ENCODE data around the gene TTC28. TPM values are rescaled to one million over a fixed set of nuclear protein-coding genes. Genes with fewer than 3 reads are reported as not detected.
"Not testable (repeated sequence)": the region's sequence is repeated elsewhere in the genome, so short reads cannot be mapped to it uniquely, and the experiment has no call there.

The TTC28 gene
- total RNA-seq, 1 donor from 2014 or later = 46.2 TPM

DNA sequence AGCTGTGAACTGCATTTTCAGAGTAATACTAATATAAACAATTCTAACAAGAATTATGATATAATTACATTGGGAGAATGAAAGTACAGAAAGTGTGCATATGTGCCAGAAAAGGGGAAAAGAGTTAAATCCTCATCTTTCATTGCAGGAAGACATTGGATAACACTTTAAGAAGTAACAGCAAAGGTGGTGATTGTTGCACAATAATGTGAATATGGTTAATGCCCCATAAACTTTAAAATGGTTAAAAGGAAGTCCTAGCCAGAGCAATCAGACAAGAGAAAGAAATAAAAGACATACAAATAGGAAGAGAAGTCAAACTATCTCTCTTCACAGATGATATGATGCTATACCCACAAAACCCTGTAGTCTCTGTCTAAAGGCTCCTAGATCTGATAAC is 111.5 kb downstream of the TTC28 start:
- Histone ChIP-seq H3F3A (ENCODE audit: low read depth) (peaks cover 7% of the 10 kb centered on the region), H3K27me3 (no peaks in the 10 kb centered on the region), H3K79me2 (ENCODE audit: low read depth) (peaks cover 9% of the 10 kb centered on the region), H4K20me1 (ENCODE audit: low read depth) (peaks cover 9% of the 10 kb centered on the region), H3K27ac (no peak overlapping the region), H3K4me2 (no peak overlapping the region), H3K36me3 (no peaks in the 10 kb centered on the region), H3K9me3 (ENCODE audit: low read depth) (no peaks in the 10 kb centered on the region), H3K9ac (no peak overlapping the region), H3K4me1 (no peaks in the 10 kb centered on the region), H2AFZ (replicated peaks) (no peak overlapping the region), H3K4me3 (no peak overlapping the region)
- Mint-ChIP-seq H3K4me3 (no peak overlapping the region), H3K27me3 (ENCODE audit: insufficient read depth, low read depth) (no peaks in the 10 kb centered on the region), H3K36me3 (peaks cover 14% of the 10 kb centered on the region), H3K27ac (no peak overlapping the region), H3K4me1 (no peaks in the 10 kb centered on the region), H3K9me3 (peaks cover 6% of the 10 kb centered on the region)
- TF ChIP-seq EZH2phosphoT487 (IDR thresholded peaks at IDR 0.05) (no peak), EZH2 (IDR thresholded peaks at IDR 0.05) (no peak)
- no peak for DNase-seq (ENCODE audit: low spot score)

DNA sequence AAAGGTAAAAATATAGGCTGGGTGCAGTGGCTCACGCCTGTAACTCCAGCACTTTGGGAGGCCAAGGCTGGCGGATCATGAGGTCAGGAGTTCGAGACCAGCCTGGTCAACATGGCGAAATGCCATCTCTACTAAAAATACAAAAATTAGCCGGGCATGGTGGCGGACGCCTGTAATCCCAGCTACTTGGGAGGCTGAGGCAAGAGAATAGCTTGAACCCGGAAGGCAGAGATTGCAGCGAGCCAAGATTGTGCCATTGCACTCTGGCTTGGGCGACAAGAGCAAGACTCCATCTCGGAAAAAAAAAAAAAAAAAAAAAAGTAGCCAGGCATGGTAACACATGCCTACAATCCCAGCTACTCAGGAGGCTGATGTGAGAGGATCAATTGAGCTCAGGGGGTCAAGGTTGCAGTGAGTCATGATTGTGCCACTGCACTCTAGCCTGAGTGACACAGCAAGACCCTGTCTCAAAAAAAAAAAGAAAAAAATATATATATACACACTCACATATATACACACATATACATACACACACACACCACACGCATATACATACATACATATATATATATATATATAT is 112.6 kb downstream of the TTC28 start:
- H3K4me1 Mint-ChIP-seq; H3K36me3 ChIP-seq; H3K4me2 ChIP-seq; H3K27me3 ChIP-seq; H3K9me3 Mint-ChIP-seq; H3K79me2 ChIP-seq (ENCODE audit: low read depth); H3K4me3 ChIP-seq; H4K20me1 ChIP-seq (ENCODE audit: low read depth); DNase-seq (ENCODE audit: low spot score); H3K27ac ChIP-seq; H3F3A ChIP-seq (ENCODE audit: low read depth); H2AFZ ChIP-seq (replicated peaks); H3K4me3 Mint-ChIP-seq; H3K27ac Mint-ChIP-seq; H3K9ac ChIP-seq; H3K27me3 Mint-ChIP-seq (ENCODE audit: insufficient read depth, low read depth); H3K4me1 ChIP-seq; H3K9me3 ChIP-seq (ENCODE audit: low read depth): not testable (repeated sequence)
- H3K36me3 Mint-ChIP-seq = peaks cover 14% of the 10 kb centered on the region

DNA sequence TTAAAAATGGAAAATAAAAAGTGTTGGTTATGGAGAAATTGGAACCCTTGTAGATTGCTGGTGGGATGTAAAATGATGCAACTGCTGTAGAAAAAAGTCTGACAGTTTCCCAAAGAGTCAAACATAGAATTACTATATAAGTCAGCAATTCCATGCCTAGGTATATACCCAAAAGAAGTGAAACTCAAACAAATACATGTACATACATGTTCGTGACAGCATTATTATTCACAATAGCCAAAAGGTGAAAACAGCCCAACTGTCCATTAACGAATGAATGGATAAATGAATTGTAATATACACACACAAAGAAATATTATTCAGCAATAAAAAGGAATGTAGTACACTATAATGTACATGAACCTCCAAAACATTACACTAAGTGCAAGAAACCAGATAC is 116.0 kb downstream of the TTC28 start:
- Histone ChIP-seq H3K27me3 (no peaks in the 10 kb centered on the region), H3K4me1 (no peaks in the 10 kb centered on the region), H3K79me2 (ENCODE audit: low read depth) (peaks cover 9% of the 10 kb centered on the region), H3K4me3 (no peak overlapping the region), H4K20me1 (ENCODE audit: low read depth) (peaks cover 5% of the 10 kb centered on the region), H3K4me2 (no peak overlapping the region), H3K27ac (no peak overlapping the region), H3K36me3 (no peaks in the 10 kb centered on the region), H2AFZ (replicated peaks) (no peak overlapping the region), H3K9me3 (ENCODE audit: low read depth) (no peaks in the 10 kb centered on the region), H3F3A (ENCODE audit: low read depth) (peaks cover 7% of the 10 kb centered on the region), H3K9ac (no peak overlapping the region)
- DNase-seq (ENCODE audit: low spot score) = no peak
- Mint-ChIP-seq H3K36me3 (peaks cover 16% of the 10 kb centered on the region), H3K4me1 (no peaks in the 10 kb centered on the region), H3K9me3 (peaks cover 8% of the 10 kb centered on the region), H3K4me3 (no peak overlapping the region), H3K27ac (no peak overlapping the region), H3K27me3 (ENCODE audit: insufficient read depth, low read depth) (no peaks in the 10 kb centered on the region)
- TF ChIP-seq EZH2phosphoT487 (IDR thresholded peaks at IDR 0.05) = no peak
- TF ChIP-seq, protein P1, sequence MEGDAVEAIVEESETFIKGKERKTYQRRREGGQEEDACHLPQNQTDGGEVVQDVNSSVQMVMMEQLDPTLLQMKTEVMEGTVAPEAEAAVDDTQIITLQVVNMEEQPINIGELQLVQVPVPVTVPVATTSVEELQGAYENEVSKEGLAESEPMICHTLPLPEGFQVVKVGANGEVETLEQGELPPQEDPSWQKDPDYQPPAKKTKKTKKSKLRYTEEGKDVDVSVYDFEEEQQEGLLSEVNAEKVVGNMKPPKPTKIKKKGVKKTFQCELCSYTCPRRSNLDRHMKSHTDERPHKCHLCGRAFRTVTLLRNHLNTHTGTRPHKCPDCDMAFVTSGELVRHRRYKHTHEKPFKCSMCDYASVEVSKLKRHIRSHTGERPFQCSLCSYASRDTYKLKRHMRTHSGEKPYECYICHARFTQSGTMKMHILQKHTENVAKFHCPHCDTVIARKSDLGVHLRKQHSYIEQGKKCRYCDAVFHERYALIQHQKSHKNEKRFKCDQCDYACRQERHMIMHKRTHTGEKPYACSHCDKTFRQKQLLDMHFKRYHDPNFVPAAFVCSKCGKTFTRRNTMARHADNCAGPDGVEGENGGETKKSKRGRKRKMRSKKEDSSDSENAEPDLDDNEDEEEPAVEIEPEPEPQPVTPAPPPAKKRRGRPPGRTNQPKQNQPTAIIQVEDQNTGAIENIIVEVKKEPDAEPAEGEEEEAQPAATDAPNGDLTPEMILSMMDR (IDR thresholded peaks at IDR 0.05) = no peak
- no peak for TF ChIP-seq EZH2 (IDR thresholded peaks at IDR 0.05)

DNA sequence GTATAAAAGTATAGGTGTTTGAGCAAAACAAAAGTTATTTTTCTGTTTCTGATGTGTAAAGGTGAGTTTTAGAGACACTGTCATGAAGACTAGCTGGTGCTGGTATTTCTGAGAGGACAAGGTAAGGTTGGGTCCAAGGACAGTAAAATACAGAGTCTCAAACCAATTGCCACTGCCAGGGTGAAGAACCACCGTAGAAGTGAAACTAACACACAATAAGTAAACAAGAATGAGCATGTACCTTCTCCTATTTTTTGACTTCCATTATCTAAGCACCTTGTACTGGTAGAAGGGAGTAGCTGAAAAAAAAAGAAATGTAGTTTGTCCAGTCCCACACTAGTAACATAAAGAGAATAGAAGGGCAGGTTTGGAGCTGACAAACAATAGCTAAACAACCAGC is 117.3 kb downstream of the TTC28 start:
- Mint-ChIP-seq H3K27ac (no peak overlapping the region), H3K9me3 (peaks cover 14% of the 10 kb centered on the region), H3K36me3 (peaks cover 14% of the 10 kb centered on the region), H3K4me1 (no peaks in the 10 kb centered on the region), H3K27me3 (ENCODE audit: insufficient read depth, low read depth) (no peaks in the 10 kb centered on the region), H3K4me3 (no peak overlapping the region)
- H2AFZ ChIP-seq (replicated peaks) = no peak overlapping the region
- peaks cover 7% of the 10 kb centered on the region for H3F3A ChIP-seq (ENCODE audit: low read depth)
- H3K4me3 ChIP-seq = no peak overlapping the region
- no peaks in the 10 kb centered on the region for H3K4me1 ChIP-seq
- DNase-seq (ENCODE audit: low spot score) = no peak
- H3K36me3 ChIP-seq = no peaks in the 10 kb centered on the region
- peaks cover 5% of the 10 kb centered on the region for H4K20me1 ChIP-seq (ENCODE audit: low read depth)
- peaks cover 7% of the 10 kb centered on the region for H3K79me2 ChIP-seq (ENCODE audit: low read depth)
- H3K9me3 ChIP-seq (ENCODE audit: low read depth) = no peaks in the 10 kb centered on the region
- H3K9ac ChIP-seq = no peak overlapping the region
- H3K27ac ChIP-seq = no peak overlapping the region
- H3K27me3 ChIP-seq = no peaks in the 10 kb centered on the region
- TF ChIP-seq, protein P1 (IDR thresholded peaks at IDR 0.05) = no peak
- no peak for TF ChIP-seq EZH2phosphoT487 (IDR thresholded peaks at IDR 0.05)
- no peak for TF ChIP-seq EZH2 (IDR thresholded peaks at IDR 0.05)
- H3K4me2 ChIP-seq = no peak overlapping the region

DNA sequence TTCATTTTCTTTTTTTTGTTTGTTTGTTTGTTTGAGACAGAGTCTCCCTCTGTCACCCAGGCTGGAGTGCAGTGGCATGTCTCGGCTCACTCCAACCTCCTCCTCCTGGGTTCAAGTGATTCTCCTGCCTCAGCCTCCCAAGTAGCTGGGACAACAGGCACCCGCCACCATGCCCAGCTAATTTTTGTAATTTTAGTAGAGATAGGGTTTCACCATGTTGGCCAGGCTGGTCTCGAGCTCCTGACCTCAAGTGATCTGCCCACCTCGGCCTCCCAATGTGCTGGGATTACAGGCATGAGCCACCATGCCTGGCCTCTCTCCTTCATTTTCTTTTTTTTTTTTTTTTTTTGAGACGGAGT is 118.9 kb downstream of the TTC28 start:
- not testable (repeated sequence) for H2AFZ ChIP-seq (replicated peaks); H3K79me2 ChIP-seq (ENCODE audit: low read depth); H3K4me1 ChIP-seq; H3K9ac ChIP-seq; H3K36me3 ChIP-seq; H4K20me1 ChIP-seq (ENCODE audit: low read depth); H3K4me3 Mint-ChIP-seq; DNase-seq (ENCODE audit: low spot score); H3K27ac ChIP-seq; H3K27me3 ChIP-seq; H3F3A ChIP-seq (ENCODE audit: low read depth); H3K4me3 ChIP-seq; H3K4me2 ChIP-seq; H3K27me3 Mint-ChIP-seq (ENCODE audit: insufficient read depth, low read depth); H3K4me1 Mint-ChIP-seq; H3K27ac Mint-ChIP-seq; H3K9me3 ChIP-seq (ENCODE audit: low read depth)
- Mint-ChIP-seq H3K36me3 (peaks cover 17% of the 10 kb centered on the region), H3K9me3 (peaks cover 21% of the 10 kb centered on the region)
